ENCODE measurements around the gene MAP3K13.

- TF ChIP-seq, protein P1, sequence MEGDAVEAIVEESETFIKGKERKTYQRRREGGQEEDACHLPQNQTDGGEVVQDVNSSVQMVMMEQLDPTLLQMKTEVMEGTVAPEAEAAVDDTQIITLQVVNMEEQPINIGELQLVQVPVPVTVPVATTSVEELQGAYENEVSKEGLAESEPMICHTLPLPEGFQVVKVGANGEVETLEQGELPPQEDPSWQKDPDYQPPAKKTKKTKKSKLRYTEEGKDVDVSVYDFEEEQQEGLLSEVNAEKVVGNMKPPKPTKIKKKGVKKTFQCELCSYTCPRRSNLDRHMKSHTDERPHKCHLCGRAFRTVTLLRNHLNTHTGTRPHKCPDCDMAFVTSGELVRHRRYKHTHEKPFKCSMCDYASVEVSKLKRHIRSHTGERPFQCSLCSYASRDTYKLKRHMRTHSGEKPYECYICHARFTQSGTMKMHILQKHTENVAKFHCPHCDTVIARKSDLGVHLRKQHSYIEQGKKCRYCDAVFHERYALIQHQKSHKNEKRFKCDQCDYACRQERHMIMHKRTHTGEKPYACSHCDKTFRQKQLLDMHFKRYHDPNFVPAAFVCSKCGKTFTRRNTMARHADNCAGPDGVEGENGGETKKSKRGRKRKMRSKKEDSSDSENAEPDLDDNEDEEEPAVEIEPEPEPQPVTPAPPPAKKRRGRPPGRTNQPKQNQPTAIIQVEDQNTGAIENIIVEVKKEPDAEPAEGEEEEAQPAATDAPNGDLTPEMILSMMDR (IDR thresholded peaks at IDR 0.05), result no peak
- TF ChIP-seq POLR2AphosphoS5 (IDR thresholded peaks at IDR 0.05) (no peak), POLR2A (IDR thresholded peaks at IDR 0.05) (no peak)
These were observed 79.1 kb downstream of the MAP3K13 start for GRCh38 chr3:185442031-185442430.
